GM15510 (cell line): ENCODE measurements around the gene TSPAN9.

Experiments
- POLR2A ChIP-seq: IDR thresholded peaks from 3 replicates; pipeline ENCODE4 v1.6.1; 2011; ENCODE audit warnings: borderline replicate concordance; ENCODE audit not compliant: insufficient read length; ENCODE audit errors: extremely low read depth

The TSPAN9 gene

GRCh38 chr12:3152892-3153291, 75.7 kb downstream of the TSPAN9 start:
- TF ChIP-seq POLR2A, result no peak

GRCh38 chr12:3154006-3154405, 76.8 kb downstream of the TSPAN9 start:
- TF ChIP-seq POLR2A, result no peak

GRCh38 chr12:3155702-3156370, 78.7 kb downstream of the TSPAN9 start:
- TF ChIP-seq POLR2A, result no peak

GRCh38 chr12:3157581-3158323, 80.6 kb downstream of the TSPAN9 start:
- TF ChIP-seq POLR2A, result no peak

- no peak for TF ChIP-seq POLR2A
Measured at GRCh38 chr12:3158851-3159465, 81.8 kb downstream of the TSPAN9 start.

GRCh38 chr12:3160081-3160480, 82.9 kb downstream of the TSPAN9 start:
- no peak for TF ChIP-seq POLR2A

GRCh38 chr12:3161861-3162260, 84.7 kb downstream of the TSPAN9 start:
- TF ChIP-seq POLR2A, result no peak

- no peak for TF ChIP-seq POLR2A
Measured at GRCh38 chr12:3164454-3165077, 87.4 kb downstream of the TSPAN9 start.

- no peak for TF ChIP-seq POLR2A
Measured at GRCh38 chr12:3165078-3165980, 88.2 kb downstream of the TSPAN9 start.

GRCh38 chr12:3167636-3168035, 90.5 kb downstream of the TSPAN9 start:
- TF ChIP-seq POLR2A, result no peak

GRCh38 chr12:3168223-3169221, 91.3 kb downstream of the TSPAN9 start:
- TF ChIP-seq POLR2A, result no peak

GRCh38 chr12:3170423-3171194, 93.4 kb downstream of the TSPAN9 start:
- TF ChIP-seq POLR2A, result no peak
